GM12878 (cell line): ENCODE results near the gene ZBTB32. TPM values are rescaled to one million over a fixed set of nuclear protein-coding genes. Genes with fewer than 3 reads are reported as not detected.

Experiments
- FOXM1 ChIP-seq: IDR thresholded peaks from 2 replicates; pipeline ENCODE4 v1.6.1; 2012; ENCODE audit warnings: low read depth, mild to moderate bottlenecking, inconsistent platforms, low read length, moderate library complexity
- HDAC6 ChIP-seq: fragments of 200-600 bp; sonication (generic); IDR thresholded peaks from one replicate; pipeline ENCODE4 v1.8.0; 2017; ENCODE audit warnings: antibody characterized with exemption; ENCODE audit not compliant: unreplicated experiment
- IKZF1 ChIP-seq: fragments of 450-650 bp; conservative IDR thresholded peaks from 2 replicates; pipeline ENCODE4 v1.6.1; 2017; ENCODE audit warnings: antibody characterized with exemption, mild to moderate bottlenecking
- NFIC ChIP-seq: IDR thresholded peaks from 2 replicates; pipeline ENCODE4 v1.6.1; 2012; ENCODE audit warnings: low read depth, mild to moderate bottlenecking, inconsistent platforms, low read length, moderate library complexity
- TBL1XR1 ChIP-seq: IDR thresholded peaks from 2 replicates; pipeline ENCODE4 v1.6.1; 2012; ENCODE audit warnings: low read depth, low read length, improper control_type of control experiment
- YY1 ChIP-seq: IDR thresholded peaks from 2 replicates; pipeline ENCODE4 v1.6.1; 2011; ENCODE audit warnings: low read depth, mild to moderate bottlenecking, low read length
- polyA plus RNA-seq, 11 experiments: library from polyadenylated mRNA; depleted of rRNA in 4 of 11; unstranded in 6 of 11; stranded (reverse) in 5 of 11; fragments of >200 nt; fragmentation: Nextera tagmentation in 4 of 11; fragmentation: Illumina TruSeq in 1 of 11; extraction: Ambion mirVana in 4 of 11; extraction: Trizol in 1 of 11; gene quantifications; 1 replicate in 1 of 11; 2 replicates in 10 of 11; pipeline versions ENCODE4 v1.2.1 to v1.2.3, GENCODE V29; 2011 to 2016; ENCODE audit warnings: inconsistent platforms in 2 of 11, missing spikeins in 2 of 11, low read depth in 1 of 11
- total RNA-seq, 4 experiments: library from RNA; depleted of rRNA in 3 of 4; stranded (reverse); fragments of >200 nt in 3 of 4; fragmentation: Illumina TruSeq in 1 of 4; extraction: Trizol in 1 of 4; gene quantifications; 2 replicates each; pipeline versions ENCODE4 v1.2.1 to v1.2.3, GENCODE V29; 2013 to 2021
- TF ChIP-seq, protein P1 (sequence below): fragments of 450-650 bp; formaldehyde crosslinking; IDR thresholded peaks from 2 replicates; pipeline ENCODE4 v1.5.0; 2022; ENCODE audit warnings: mild to moderate bottlenecking, missing genetic modification characterization
- TF ChIP-seq, protein P2 (sequence below), 3 experiments: IDR thresholded peaks in 2 of 3; conservative IDR thresholded peaks in 1 of 3; 2 replicates each; pipeline ENCODE4 v1.5.1; 2011; ENCODE audit warnings: low read depth in 3 of 3, low read length in 3 of 3, mild to moderate bottlenecking in 3 of 3, control low read depth in 2 of 3, moderate library complexity in 2 of 3, inconsistent platforms in 1 of 3, mixed read lengths in 1 of 3; ENCODE audit not compliant: control insufficient read depth in 2 of 3, insufficient read depth in 1 of 3; ENCODE audit errors: extremely low read depth in 1 of 3

Gene ZBTB32
- total and polyA plus RNA-seq, 10 of the 15 experiments (the other 5 are each of a cell fraction or from before 2014, with no cell fraction given): 1.0 to 46.7 (median 16.0) TPM

- TF ChIP-seq, protein P1, sequence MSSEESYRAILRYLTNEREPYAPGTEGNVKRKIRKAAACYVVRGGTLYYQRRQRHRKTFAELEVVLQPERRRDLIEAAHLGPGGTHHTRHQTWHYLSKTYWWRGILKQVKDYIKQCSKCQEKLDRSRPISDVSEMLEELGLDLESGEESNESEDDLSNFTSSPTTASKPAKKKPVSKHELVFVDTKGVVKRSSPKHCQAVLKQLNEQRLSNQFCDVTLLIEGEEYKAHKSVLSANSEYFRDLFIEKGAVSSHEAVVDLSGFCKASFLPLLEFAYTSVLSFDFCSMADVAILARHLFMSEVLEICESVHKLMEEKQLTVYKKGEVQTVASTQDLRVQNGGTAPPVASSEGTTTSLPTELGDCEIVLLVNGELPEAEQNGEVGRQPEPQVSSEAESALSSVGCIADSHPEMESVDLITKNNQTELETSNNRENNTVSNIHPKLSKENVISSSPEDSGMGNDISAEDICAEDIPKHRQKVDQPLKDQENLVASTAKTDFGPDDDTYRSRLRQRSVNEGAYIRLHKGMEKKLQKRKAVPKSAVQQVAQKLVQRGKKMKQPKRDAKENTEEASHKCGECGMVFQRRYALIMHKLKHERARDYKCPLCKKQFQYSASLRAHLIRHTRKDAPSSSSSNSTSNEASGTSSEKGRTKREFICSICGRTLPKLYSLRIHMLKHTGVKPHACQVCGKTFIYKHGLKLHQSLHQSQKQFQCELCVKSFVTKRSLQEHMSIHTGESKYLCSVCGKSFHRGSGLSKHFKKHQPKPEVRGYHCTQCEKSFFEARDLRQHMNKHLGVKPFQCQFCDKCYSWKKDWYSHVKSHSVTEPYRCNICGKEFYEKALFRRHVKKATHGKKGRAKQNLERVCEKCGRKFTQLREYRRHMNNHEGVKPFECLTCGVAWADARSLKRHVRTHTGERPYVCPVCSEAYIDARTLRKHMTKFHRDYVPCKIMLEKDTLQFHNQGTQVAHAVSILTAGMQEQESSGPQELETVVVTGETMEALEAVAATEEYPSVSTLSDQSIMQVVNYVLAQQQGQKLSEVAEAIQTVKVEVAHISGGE: no peak
- no peak; the same call in 1 of the 2 replicates for TF ChIP-seq FOXM1
- TF ChIP-seq HDAC6: no peak
- peak; percentile 93 for TF ChIP-seq YY1
- peak; percentile 91 for TF ChIP-seq IKZF1
- TF ChIP-seq, protein P2, sequence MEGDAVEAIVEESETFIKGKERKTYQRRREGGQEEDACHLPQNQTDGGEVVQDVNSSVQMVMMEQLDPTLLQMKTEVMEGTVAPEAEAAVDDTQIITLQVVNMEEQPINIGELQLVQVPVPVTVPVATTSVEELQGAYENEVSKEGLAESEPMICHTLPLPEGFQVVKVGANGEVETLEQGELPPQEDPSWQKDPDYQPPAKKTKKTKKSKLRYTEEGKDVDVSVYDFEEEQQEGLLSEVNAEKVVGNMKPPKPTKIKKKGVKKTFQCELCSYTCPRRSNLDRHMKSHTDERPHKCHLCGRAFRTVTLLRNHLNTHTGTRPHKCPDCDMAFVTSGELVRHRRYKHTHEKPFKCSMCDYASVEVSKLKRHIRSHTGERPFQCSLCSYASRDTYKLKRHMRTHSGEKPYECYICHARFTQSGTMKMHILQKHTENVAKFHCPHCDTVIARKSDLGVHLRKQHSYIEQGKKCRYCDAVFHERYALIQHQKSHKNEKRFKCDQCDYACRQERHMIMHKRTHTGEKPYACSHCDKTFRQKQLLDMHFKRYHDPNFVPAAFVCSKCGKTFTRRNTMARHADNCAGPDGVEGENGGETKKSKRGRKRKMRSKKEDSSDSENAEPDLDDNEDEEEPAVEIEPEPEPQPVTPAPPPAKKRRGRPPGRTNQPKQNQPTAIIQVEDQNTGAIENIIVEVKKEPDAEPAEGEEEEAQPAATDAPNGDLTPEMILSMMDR (IDR thresholded peaks at IDR 0.05 in 2 of 3, conservative IDR thresholded peaks at IDR 0.05 in 1 of 3; ENCODE audit: control insufficient read depth in 2 of 3, extremely low read depth in 1 of 3, insufficient read depth in 1 of 3, low read depth in 3 of 3, low read length in 3 of 3): no peak
- TF ChIP-seq NFIC: no peak
- TF ChIP-seq TBL1XR1: no peak
- TF ChIP-seq, all 136 proteins: peak for 59
Observed at GRCh38 chr19:35757749-35758608, 53.6 kb downstream of the ZBTB32 start, which contains the start of gene PROSER3 (continued).
